ENCODE results near the gene CD9.

Gene CD9

GRCh38 chr12:6195665-6196535, 4.3 kb upstream of the CD9 start:
- no peak overlapping the region for H3K27ac ChIP-seq (ENCODE audit: low read length)

GRCh38 chr12:6198051-6198450, 2.1 kb upstream of the CD9 start:
- no peak overlapping the region for H3K27ac ChIP-seq (ENCODE audit: low read length)
- no peak overlapping the region for H3K9ac ChIP-seq (ENCODE audit: low read depth, low read length)
- 0 out of 2 replicates have a peak, but pooled peaks cover 8% of the 10 kb centered on the region for H3K36me3 ChIP-seq (ENCODE audit: insufficient read depth, low read depth, low read length)
- peaks cover 48% of the 10 kb centered on the region for H3K4me1 ChIP-seq (ENCODE audit: insufficient read depth, low read length)
- H3K4me3 ChIP-seq (ENCODE audit: low read length) = no peak overlapping the region
- H3K9me3 ChIP-seq (ENCODE audit: insufficient read depth, low read depth, low read length) = no peaks in the 10 kb centered on the region
- H3K27me3 ChIP-seq (ENCODE audit: insufficient read depth, low read length) = peaks cover 51% of the 10 kb centered on the region

More at GRCh38 chr12:6195665-6196535, 4.3 kb upstream of the CD9 start:
- Histone ChIP-seq H3K36me3 (ENCODE audit: insufficient read depth, low read depth, low read length) (no peaks in the 10 kb centered on the region), H3K9me3 (ENCODE audit: insufficient read depth, low read depth, low read length) (no peaks in the 10 kb centered on the region), H3K9ac (ENCODE audit: low read depth, low read length) (no peak overlapping the region), H3K4me3 (ENCODE audit: low read length) (no peak overlapping the region), H3K27me3 (ENCODE audit: insufficient read depth, low read length) (peaks cover 30% of the 10 kb centered on the region), H3K4me1 (ENCODE audit: insufficient read depth, low read length) (peaks cover 40% of the 10 kb centered on the region)

- Histone ChIP-seq H3K9ac (ENCODE audit: low read depth, low read length) (no peak overlapping the region), H3K36me3 (ENCODE audit: insufficient read depth, low read depth, low read length) (0 out of 2 replicates have a peak, but pooled peaks cover 8% of the 10 kb centered on the region), H3K9me3 (ENCODE audit: insufficient read depth, low read depth, low read length) (no peaks in the 10 kb centered on the region), H3K4me1 (ENCODE audit: insufficient read depth, low read length) (peaks cover 46% of the 10 kb centered on the region), H3K4me3 (ENCODE audit: low read length) (no peak overlapping the region), H3K27ac (ENCODE audit: low read length) (no peak overlapping the region), H3K27me3 (ENCODE audit: insufficient read depth, low read length) (peaks cover 52% of the 10 kb centered on the region)
Observed at GRCh38 chr12:6198556-6198955, 1.6 kb upstream of the CD9 start.

- Histone ChIP-seq H3K36me3 (ENCODE audit: insufficient read depth, low read depth, low read length) (0 out of 2 replicates have a peak, but pooled peaks cover 8% of the 10 kb centered on the region), H3K4me3 (ENCODE audit: low read length) (peak overlapping the region; percentile 68), H3K27ac (ENCODE audit: low read length) (no peak overlapping the region), H3K9me3 (ENCODE audit: insufficient read depth, low read depth, low read length) (no peaks in the 10 kb centered on the region), H3K9ac (ENCODE audit: low read depth, low read length) (peak overlapping the region; percentile 72; the same call in 1 of the 2 replicates), H3K27me3 (ENCODE audit: insufficient read depth, low read length) (peaks cover 52% of the 10 kb centered on the region), H3K4me1 (ENCODE audit: insufficient read depth, low read length) (peaks cover 47% of the 10 kb centered on the region)
Observed at GRCh38 chr12:6198985-6199530, 1.1 kb upstream of the CD9 start.

GRCh38 chr12:6199531-6200255, 507 bp upstream of the CD9 start:
- Histone ChIP-seq H3K9ac (ENCODE audit: low read depth, low read length) (peak overlapping the region; percentile 72; the same call in 1 of the 2 replicates), H3K4me1 (ENCODE audit: insufficient read depth, low read length) (peaks cover 50% of the 10 kb centered on the region)

GRCh38 chr12:6201213-6201608, 1.0 kb downstream of the CD9 start:
- Histone ChIP-seq H3K4me3 (ENCODE audit: low read length) (peak overlapping the region; percentile 87), H3K9ac (ENCODE audit: low read depth, low read length) (peak overlapping the region; percentile 79; the same call in 1 of the 2 replicates), H3K9me3 (ENCODE audit: insufficient read depth, low read depth, low read length) (no peaks in the 10 kb centered on the region), H3K27ac (ENCODE audit: low read length) (no peak overlapping the region), H3K36me3 (ENCODE audit: insufficient read depth, low read depth, low read length) (0 out of 2 replicates have a peak, but pooled peaks cover 8% of the 10 kb centered on the region), H3K4me1 (ENCODE audit: insufficient read depth, low read length) (peaks cover 58% of the 10 kb centered on the region), H3K27me3 (ENCODE audit: insufficient read depth, low read length) (peaks cover 52% of the 10 kb centered on the region)

More at GRCh38 chr12:6199531-6200255, 507 bp upstream of the CD9 start:
- Histone ChIP-seq H3K27me3 (ENCODE audit: insufficient read depth, low read length) (peaks cover 52% of the 10 kb centered on the region), H3K4me3 (ENCODE audit: low read length) (peak overlapping the region; percentile 68), H3K36me3 (ENCODE audit: insufficient read depth, low read depth, low read length) (0 out of 2 replicates have a peak, but pooled peaks cover 8% of the 10 kb centered on the region), H3K9me3 (ENCODE audit: insufficient read depth, low read depth, low read length) (no peaks in the 10 kb centered on the region), H3K27ac (ENCODE audit: low read length) (no peak overlapping the region)

GRCh38 chr12:6201826-6202225, 1.6 kb downstream of the CD9 start:
- H3K4me3 ChIP-seq (ENCODE audit: low read length) = peak overlapping the region; percentile 87; the same call in 1 of the 2 replicates
- peaks cover 52% of the 10 kb centered on the region for H3K27me3 ChIP-seq (ENCODE audit: insufficient read depth, low read length)
- no peak overlapping the region for H3K27ac ChIP-seq (ENCODE audit: low read length)
- H3K9ac ChIP-seq (ENCODE audit: low read depth, low read length) = peak overlapping the region; percentile 79; the same call in 1 of the 2 replicates
- H3K9me3 ChIP-seq (ENCODE audit: insufficient read depth, low read depth, low read length) = no peaks in the 10 kb centered on the region
- H3K4me1 ChIP-seq (ENCODE audit: insufficient read depth, low read length) = peaks cover 57% of the 10 kb centered on the region
- 0 out of 2 replicates have a peak, but pooled peaks cover 8% of the 10 kb centered on the region for H3K36me3 ChIP-seq (ENCODE audit: insufficient read depth, low read depth, low read length)

- Histone ChIP-seq H3K27ac (ENCODE audit: low read length) (no peak overlapping the region), H3K36me3 (ENCODE audit: insufficient read depth, low read depth, low read length) (0 out of 2 replicates have a peak, but pooled peaks cover 8% of the 10 kb centered on the region), H3K4me1 (ENCODE audit: insufficient read depth, low read length) (peaks cover 59% of the 10 kb centered on the region), H3K27me3 (ENCODE audit: insufficient read depth, low read length) (peaks cover 52% of the 10 kb centered on the region), H3K9me3 (ENCODE audit: insufficient read depth, low read depth, low read length) (no peaks in the 10 kb centered on the region), H3K9ac (ENCODE audit: low read depth, low read length) (peak overlapping the region; percentile 79; the same call in 1 of the 2 replicates), H3K4me3 (ENCODE audit: low read length) (no peak overlapping the region)
Observed at GRCh38 chr12:6202304-6202703, 2.1 kb downstream of the CD9 start.

GRCh38 chr12:6202846-6203245, 2.6 kb downstream of the CD9 start:
- Histone ChIP-seq H3K4me3 (ENCODE audit: low read length) (no peak overlapping the region), H3K27ac (ENCODE audit: low read length) (no peak overlapping the region), H3K9me3 (ENCODE audit: insufficient read depth, low read depth, low read length) (no peaks in the 10 kb centered on the region), H3K4me1 (ENCODE audit: insufficient read depth, low read length) (peaks cover 58% of the 10 kb centered on the region), H3K27me3 (ENCODE audit: insufficient read depth, low read length) (peaks cover 47% of the 10 kb centered on the region), H3K36me3 (ENCODE audit: insufficient read depth, low read depth, low read length) (0 out of 2 replicates have a peak, but pooled peaks cover 8% of the 10 kb centered on the region), H3K9ac (ENCODE audit: low read depth, low read length) (no peak overlapping the region)

GRCh38 chr12:6203601-6204000, 3.4 kb downstream of the CD9 start:
- Histone ChIP-seq H3K4me3 (ENCODE audit: low read length) (no peak overlapping the region), H3K27ac (ENCODE audit: low read length) (no peak overlapping the region), H3K9me3 (ENCODE audit: insufficient read depth, low read depth, low read length) (no peaks in the 10 kb centered on the region), H3K9ac (ENCODE audit: low read depth, low read length) (no peak overlapping the region), H3K4me1 (ENCODE audit: insufficient read depth, low read length) (peaks cover 50% of the 10 kb centered on the region), H3K27me3 (ENCODE audit: insufficient read depth, low read length) (peaks cover 39% of the 10 kb centered on the region), H3K36me3 (ENCODE audit: insufficient read depth, low read depth, low read length) (0 out of 2 replicates have a peak, but pooled peaks cover 8% of the 10 kb centered on the region)

GRCh38 chr12:6204533-6205143, 4.4 kb downstream of the CD9 start:
- Histone ChIP-seq H3K27me3 (ENCODE audit: insufficient read depth, low read length) (peaks cover 29% of the 10 kb centered on the region), H3K36me3 (ENCODE audit: insufficient read depth, low read depth, low read length) (peaks cover 12% of the 10 kb centered on the region; the same call in 1 of the 2 replicates), H3K4me3 (ENCODE audit: low read length) (peak overlapping the region; percentile 6; the same call in 1 of the 2 replicates), H3K9ac (ENCODE audit: low read depth, low read length) (peak overlapping the region; percentile 67), H3K4me1 (ENCODE audit: insufficient read depth, low read length) (peaks cover 40% of the 10 kb centered on the region), H3K9me3 (ENCODE audit: insufficient read depth, low read depth, low read length) (no peaks in the 10 kb centered on the region), H3K27ac (ENCODE audit: low read length) (peak overlapping the region; percentile 62)
